ENCODE results near the gene ARL5A.

- TF ChIP-seq CTCF (IDR thresholded peaks at IDR 0.05) (no peak), ZFX (IDR thresholded peaks at IDR 0.05; ENCODE audit: borderline replicate concordance) (no peak)
Measured at GRCh38 chr2:151869291-151869690, 41.1 kb upstream of the ARL5A start.

All from 22Rv1 (cell line).